NOMO-1 treated with DMSO at 0.1 percent for 48 hours (cell line): ENCODE measurements around the gene DHX32.
"Not testable (repeated sequence)": the region's sequence is repeated elsewhere in the genome, so short reads cannot be mapped to it uniquely, and the experiment has no call there.

Experiments used
- DNase-seq: peaks from one replicate; lab custom pipeline; 2025; ENCODE audit not compliant: unreplicated experiment; lab: John Stamatoyannopoulos, UW

DHX32 gene

DNA sequence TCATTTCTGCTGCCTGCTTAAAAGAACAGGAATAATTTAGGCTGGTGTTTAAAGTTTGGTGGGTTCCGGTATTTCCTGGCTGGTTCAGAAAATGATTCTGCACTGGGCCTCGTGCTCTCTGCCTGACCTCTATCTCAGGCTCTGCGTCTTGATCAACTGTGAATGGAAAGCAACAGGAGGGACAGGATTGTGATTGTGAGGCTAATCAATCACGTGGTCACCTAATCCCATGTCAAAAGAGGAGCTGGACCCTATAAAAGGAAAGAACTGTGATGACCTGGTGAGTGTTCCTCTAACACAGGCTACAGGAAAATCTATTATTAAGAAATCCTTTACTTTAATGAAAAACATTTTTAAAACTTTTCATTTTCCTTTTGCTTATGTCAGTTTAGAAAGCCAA lies at the start of gene DHX32:
DHX32 (minus strand) TSS at position 101 of the 400 bp plus-strand sequence. CDS start 468 bp downstream, outside the sequence.
- no peak for DNase-seq

GRCh38 chr10:125929618-125930017 lies 48.5 kb upstream of the DHX32 start:
- no peak for DNase-seq

GRCh38 chr10:125928928-125929585 lies 48.0 kb upstream of the DHX32 start:
- DNase-seq, result no peak

- DNase-seq, result not testable (repeated sequence)
Observed at GRCh38 chr10:125927265-125927664, 46.2 kb upstream of the DHX32 start.

- no peak for DNase-seq
Observed at GRCh38 chr10:125926247-125926646, 45.2 kb upstream of the DHX32 start.

DNA sequence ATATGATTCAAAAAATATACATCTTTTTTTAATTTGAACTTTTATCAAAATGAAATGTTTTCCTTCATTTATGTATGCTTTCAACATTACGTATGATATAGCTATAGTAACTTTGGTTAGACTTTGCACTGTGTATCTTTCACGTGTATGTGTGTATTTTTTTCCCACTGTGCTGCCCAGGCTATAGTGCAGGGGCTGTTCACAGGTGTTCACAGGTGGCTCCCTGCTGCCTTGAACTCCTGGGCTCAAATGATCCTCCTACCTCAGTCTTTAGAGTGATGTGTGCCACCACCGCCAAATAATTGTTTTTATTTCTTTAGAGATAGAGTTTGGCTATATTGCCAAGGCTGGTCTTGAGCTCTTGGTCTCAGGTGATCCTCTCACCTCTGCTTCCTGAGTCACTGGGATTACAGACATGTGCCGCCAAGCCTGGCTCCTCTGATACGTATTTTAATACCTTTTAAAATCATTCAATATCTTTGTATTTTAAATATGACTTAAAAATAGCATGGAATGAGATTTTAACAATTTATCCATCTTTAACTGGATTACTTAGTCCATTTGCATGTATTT lies 44.3 kb upstream of the DHX32 start:
- DNase-seq, result no peak

DNA sequence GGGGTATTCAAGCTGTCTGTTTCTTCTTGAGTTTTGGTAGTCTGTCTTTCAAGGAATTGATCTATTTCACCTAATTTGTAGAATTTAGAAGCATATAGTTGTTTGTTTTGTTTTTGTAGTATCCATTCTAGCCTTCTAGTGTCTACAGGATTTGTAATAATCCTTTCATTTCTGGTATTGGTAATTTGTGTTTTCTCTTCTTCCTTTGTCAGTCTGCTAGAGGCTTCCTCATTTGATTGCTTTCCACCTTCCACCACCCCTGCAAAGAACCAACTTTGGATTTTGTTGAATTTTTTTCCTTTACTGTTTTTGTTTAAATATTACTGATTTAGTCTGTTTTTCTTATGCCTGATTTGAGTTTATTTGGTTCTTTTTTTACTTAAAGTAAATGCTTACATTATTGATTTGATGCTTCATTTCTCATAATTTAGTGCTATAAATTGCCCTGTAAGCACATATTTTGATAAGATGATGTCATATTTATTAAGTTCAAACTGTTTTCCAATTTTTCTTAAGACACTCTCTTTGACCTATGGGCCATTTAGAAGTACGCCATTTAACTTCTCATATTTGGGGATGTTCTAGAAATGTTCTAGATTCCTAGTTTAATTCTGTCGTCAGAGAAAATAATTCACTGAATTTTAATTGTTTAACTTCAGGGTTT lies 40.7 kb upstream of the DHX32 start:
- DNase-seq, result not testable (repeated sequence)

- DNase-seq, result not testable (repeated sequence)
Observed at GRCh38 chr10:125917704-125918361, 36.7 kb upstream of the DHX32 start.

DNA sequence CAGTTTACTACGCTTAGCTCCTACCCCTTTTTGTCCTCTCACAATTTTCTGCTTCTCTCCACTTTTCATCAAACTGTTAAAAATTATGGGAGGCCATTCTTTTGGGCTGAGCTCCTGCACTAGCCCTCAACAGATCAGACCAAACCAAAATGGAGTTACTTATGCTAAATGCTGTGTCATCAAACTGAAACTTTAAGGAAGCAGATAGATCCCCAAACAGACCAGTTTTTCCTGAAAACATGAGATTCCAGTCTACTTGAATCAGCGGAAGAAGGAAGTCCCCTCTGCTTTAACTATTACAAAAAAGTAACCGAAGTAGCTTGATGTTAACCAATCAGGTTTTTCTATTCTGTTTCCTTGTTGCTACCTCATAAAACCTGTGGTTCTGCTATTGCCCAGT lies 35.9 kb upstream of the DHX32 start:
- DNase-seq, result no peak

DNA sequence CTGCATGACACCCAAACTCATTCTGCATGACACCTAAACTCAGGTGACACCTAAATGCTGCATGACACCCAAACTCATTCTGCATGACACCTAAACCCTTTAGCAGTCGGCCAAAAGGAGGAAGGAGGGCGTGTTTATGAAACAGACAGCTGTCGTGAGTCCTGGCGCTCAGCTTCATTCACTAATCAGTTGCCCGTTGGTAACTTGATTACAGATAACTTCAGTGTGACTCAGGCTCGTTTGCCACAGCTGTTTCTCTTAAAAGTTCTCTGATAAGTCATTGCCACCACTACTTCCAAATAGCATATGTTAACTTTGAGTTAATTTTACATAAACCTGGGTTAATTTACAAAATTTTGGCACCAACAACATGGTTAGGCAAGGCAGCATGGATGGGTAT lies 32.2 kb upstream of the DHX32 start:
- not testable (repeated sequence) for DNase-seq

- DNase-seq, result no peak
Observed at GRCh38 chr10:125911990-125912389, 30.9 kb upstream of the DHX32 start.

- no peak for DNase-seq
Observed at GRCh38 chr10:125911145-125911544, 30.1 kb upstream of the DHX32 start.

DNA sequence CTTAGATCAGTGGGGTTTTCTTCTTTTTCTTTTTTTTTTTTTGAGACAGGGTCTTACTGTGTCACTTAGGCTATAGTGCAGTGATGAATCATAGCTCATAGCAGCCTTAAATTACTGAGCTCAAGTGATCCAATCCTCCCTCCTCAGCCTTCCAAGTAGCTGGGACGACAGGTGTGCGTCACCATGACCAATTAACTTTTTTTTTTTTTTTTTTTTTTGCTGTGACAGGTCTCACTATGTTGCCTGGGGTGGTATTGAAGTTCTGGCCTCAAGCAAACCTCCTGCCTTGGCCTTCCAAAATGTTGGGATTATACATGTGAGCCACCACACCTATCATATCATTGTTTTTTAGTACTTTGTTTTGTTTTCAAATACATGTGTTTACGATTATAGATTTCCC lies 28.4 kb upstream of the DHX32 start:
- DNase-seq, result not testable (repeated sequence)

GRCh38 chr10:125908813-125909212 lies 27.7 kb upstream of the DHX32 start:
- DNase-seq, result not testable (repeated sequence)

- DNase-seq, result not testable (repeated sequence)
Observed at GRCh38 chr10:125907598-125907997, 26.5 kb upstream of the DHX32 start.

GRCh38 chr10:125905069-125905994 lies 24.2 kb upstream of the DHX32 start:
- not testable (repeated sequence) for DNase-seq

DNA sequence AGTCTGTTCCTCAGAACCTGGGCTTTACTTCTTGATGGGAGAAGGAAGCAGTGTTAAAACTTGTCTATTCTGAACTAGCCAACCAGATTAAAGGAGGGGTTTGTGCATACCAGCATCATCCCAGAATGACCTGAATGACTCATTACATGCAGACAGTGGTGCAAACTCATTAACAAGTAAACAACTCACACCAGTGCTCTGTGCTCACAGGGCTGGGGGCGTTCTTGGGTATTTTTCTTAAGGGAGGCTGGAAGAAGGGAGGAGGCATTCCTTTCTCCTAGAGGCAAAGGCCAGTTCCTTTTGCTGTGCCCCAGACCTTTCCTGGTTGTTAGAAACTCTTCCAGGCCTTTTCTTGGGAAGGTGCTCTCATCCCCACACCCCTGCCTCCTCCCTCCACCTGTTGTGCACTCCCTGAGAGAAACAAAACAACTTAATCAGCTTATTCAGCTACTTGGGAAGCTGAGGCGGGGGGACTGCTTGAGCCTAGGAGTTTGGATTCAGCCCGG lies 22.1 kb upstream of the DHX32 start:
- not testable (repeated sequence) for DNase-seq

- not testable (repeated sequence) for DNase-seq
Observed at GRCh38 chr10:125900963-125901362, 19.9 kb upstream of the DHX32 start.

GRCh38 chr10:125897317-125897716 lies 16.2 kb upstream of the DHX32 start:
- DNase-seq, result not testable (repeated sequence)
